Measurements from ENCODE around the gene SLC26A1.

DNA sequence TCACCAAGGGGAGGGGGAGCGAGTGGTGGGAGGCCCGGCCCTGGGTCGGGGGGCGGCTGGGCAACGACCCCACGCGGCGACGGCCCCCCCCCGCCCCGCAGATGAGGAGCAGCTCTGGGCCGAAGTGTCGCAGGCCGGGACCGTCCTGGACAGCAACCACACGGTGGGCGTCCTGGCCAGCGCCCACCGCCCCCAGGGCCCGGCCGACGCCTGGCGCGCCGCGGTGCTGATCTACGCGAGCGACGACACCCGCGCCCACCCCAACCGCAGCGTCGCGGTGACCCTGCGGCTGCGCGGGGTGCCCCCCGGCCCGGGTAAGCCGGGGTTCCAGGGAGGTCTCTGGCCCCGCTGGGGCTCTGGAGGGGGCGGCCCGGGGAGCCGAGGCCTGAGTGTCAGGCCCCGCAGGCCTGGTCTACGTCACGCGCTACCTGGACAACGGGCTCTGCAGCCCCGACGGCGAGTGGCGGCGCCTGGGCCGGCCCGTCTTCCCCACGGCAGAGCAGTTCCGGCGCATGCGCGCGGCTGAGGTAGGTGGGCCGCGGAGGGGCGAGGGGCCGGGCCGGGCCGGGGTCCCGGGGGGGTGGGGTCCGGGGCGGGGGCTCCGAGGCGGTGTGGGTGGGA, 9.5 kb upstream of the SLC26A1 start:
- TF ChIP-seq POLR2A (IDR thresholded peaks at IDR 0.05) = no peak
- TF ChIP-seq, protein P1, sequence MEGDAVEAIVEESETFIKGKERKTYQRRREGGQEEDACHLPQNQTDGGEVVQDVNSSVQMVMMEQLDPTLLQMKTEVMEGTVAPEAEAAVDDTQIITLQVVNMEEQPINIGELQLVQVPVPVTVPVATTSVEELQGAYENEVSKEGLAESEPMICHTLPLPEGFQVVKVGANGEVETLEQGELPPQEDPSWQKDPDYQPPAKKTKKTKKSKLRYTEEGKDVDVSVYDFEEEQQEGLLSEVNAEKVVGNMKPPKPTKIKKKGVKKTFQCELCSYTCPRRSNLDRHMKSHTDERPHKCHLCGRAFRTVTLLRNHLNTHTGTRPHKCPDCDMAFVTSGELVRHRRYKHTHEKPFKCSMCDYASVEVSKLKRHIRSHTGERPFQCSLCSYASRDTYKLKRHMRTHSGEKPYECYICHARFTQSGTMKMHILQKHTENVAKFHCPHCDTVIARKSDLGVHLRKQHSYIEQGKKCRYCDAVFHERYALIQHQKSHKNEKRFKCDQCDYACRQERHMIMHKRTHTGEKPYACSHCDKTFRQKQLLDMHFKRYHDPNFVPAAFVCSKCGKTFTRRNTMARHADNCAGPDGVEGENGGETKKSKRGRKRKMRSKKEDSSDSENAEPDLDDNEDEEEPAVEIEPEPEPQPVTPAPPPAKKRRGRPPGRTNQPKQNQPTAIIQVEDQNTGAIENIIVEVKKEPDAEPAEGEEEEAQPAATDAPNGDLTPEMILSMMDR (IDR thresholded peaks at IDR 0.05) = no peak
